Naive thymus-derived CD4-positive, alpha-beta T cell (primary cell): Measurements from ENCODE around the gene COG5. TPM values are rescaled to one million over a fixed set of nuclear protein-coding genes. Genes with fewer than 3 reads are reported as not detected.

Experiments used
- ATAC-seq: fragments of 150-1000 bp; cut with Tn5 transposase; 2 replicates; pipeline ENCODE4 v1.10.0; 2021; ENCODE audit warnings: mild to moderate bottlenecking, moderate library complexity
- CTCF ChIA-PET: fragments of 350-600 bp; sonication (Branson Sonifier 250); formaldehyde crosslinking; loops from one replicate; lab custom pipeline; 2021; ENCODE audit warnings: antibody characterized with exemption; lab: Charles Lee
- POLR2A ChIA-PET: fragments of 350-600 bp; sonication (Branson Sonifier 250); formaldehyde crosslinking; loops from one replicate; lab custom pipeline; 2021; ENCODE audit warnings: antibody characterized with exemption, inconsistent platforms; lab: Charles Lee
- DNase-seq, 9 donors: peaks; one replicate each; pipeline versions ENCODE4 v3.0.0 to v3.0.0-alpha.2; 2020 to 2022; ENCODE audit warnings: mixed read lengths in 1 of 9
- H3K27ac ChIP-seq: one replicate; pipeline ENCODE4 v1.7.0; 2013; ENCODE audit warnings: mild to moderate bottlenecking, low read depth, low read length, moderate library complexity
- H3K27me3 ChIP-seq, 2 donors: one replicate each; pipeline ENCODE4 v1.7.0; 2013; ENCODE audit warnings: low read length in 2 of 2, mild to moderate bottlenecking in 2 of 2, moderate library complexity in 2 of 2; ENCODE audit not compliant: control insufficient read depth in 2 of 2, insufficient read depth in 2 of 2
- H3K36me3 ChIP-seq, 3 experiments: 1 replicate in 2 of 3; 2 replicates in 1 of 3; pipeline ENCODE4 v1.7.0; 2013; ENCODE audit warnings: low read length in 3 of 3, mild to moderate bottlenecking in 3 of 3, moderate library complexity in 1 of 3; ENCODE audit not compliant: insufficient read depth in 3 of 3, control insufficient read depth in 2 of 3
- H3K4me1 ChIP-seq, 2 donors: one replicate each; pipeline ENCODE4 v1.7.0; 2013; ENCODE audit warnings: low read length in 2 of 2, mild to moderate bottlenecking in 2 of 2, moderate library complexity in 1 of 2; ENCODE audit not compliant: control insufficient read depth in 2 of 2, insufficient read depth in 2 of 2
- H3K4me3 ChIP-seq: 2 replicates; pipeline ENCODE4 v1.7.0; 2013; ENCODE audit warnings: mild to moderate bottlenecking, low read length
- H3K9me3 ChIP-seq, 3 experiments: 1 replicate in 2 of 3; 2 replicates in 1 of 3; pipeline ENCODE4 v1.7.0; 2013; ENCODE audit warnings: low read length in 3 of 3; ENCODE audit not compliant: control insufficient read depth in 2 of 3
- H3K27ac Mint-ChIP-seq, 9 donors: one replicate each; pipeline ENCODE4 v1.8.0; 2020 to 2022; ENCODE audit warnings: mixed read lengths in 9 of 9, mild to moderate bottlenecking in 8 of 9, moderate library complexity in 5 of 9, inconsistent platforms in 2 of 9
- H3K27me3 Mint-ChIP-seq, 5 donors: one replicate each; pipeline ENCODE4 v1.8.0; 2021 to 2022; ENCODE audit warnings: mixed read lengths in 5 of 5, mild to moderate bottlenecking in 1 of 5
- H3K36me3 Mint-ChIP-seq, 5 donors: one replicate each; pipeline ENCODE4 v1.8.0; 2020 to 2022; ENCODE audit warnings: mixed read lengths in 5 of 5, mild to moderate bottlenecking in 3 of 5, inconsistent platforms in 1 of 5
- H3K4me1 Mint-ChIP-seq, 7 donors: one replicate each; pipeline ENCODE4 v1.8.0; 2020 to 2022; ENCODE audit warnings: mixed read lengths in 7 of 7, mild to moderate bottlenecking in 3 of 7, inconsistent platforms in 1 of 7
- H3K4me3 Mint-ChIP-seq, 10 donors: one replicate each; pipeline ENCODE4 v1.8.0; 2020 to 2022; ENCODE audit warnings: mild to moderate bottlenecking in 10 of 10, mixed read lengths in 10 of 10, moderate library complexity in 6 of 10, inconsistent platforms in 2 of 10
- H3K9me3 Mint-ChIP-seq, 11 donors: one replicate each; pipeline ENCODE4 v1.8.0; 2020 to 2022; ENCODE audit warnings: mixed read lengths in 11 of 11, mild to moderate bottlenecking in 4 of 11, inconsistent platforms in 1 of 11, moderate library complexity in 1 of 11
- intact Hi-C, 2 donors: fragments of 100-400 bp; cut with micrococcal nuclease; formaldehyde crosslinking; loops; one replicate each; pipeline ENCODE4 v1.15.1; 2023
- polyA plus RNA-seq, 2 donors: library from polyadenylated mRNA; unstranded; fragments of 300-500 nt; fragmentation: Illumina TruSeq; gene quantifications; one replicate each; pipeline ENCODE4 v1.2.3, GENCODE V29; 2021
- total RNA-seq, 6 experiments: library from RNA in 5 of 6; stranded (reverse) in 5 of 6; gene quantifications; 1 replicate in 5 of 6; 2 replicates in 1 of 6; pipeline ENCODE4 v1.2.3 and lab custom pipeline; 2021 to 2026

The COG5 gene
- total and polyA plus RNA-seq, 7 experiments from 2014 or later = 24.7 to 77.0 (median 48.0) TPM

DNA sequence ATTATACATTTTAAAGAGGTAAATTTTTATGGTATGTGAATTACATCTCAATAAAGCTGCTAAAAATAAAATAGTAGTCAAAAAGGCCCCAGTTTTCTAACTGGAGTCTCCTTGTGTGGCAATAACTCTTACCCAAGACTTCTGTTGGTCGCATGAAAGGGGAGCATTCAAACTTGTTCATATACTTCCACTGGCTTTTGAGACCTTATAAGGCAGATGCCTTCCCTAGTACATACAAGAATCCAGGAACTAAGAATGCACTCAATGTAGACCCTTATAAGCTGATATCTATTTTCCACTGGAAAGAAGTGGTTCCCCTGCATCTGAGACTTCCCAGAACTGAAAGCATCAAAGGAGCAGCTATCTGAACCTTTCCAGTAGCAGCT lies 29.3 kb upstream of the COG5 start:
- H3K4me3 ChIP-seq = no peak overlapping the region
- H3K27ac Mint-ChIP-seq = no peak overlapping the region
- no peaks in the 10 kb centered on the region for H3K9me3 ChIP-seq
- DNase-seq (no peak), ATAC-seq (no peak)
- H3K27ac ChIP-seq = no peak overlapping the region
- H3K4me3 Mint-ChIP-seq = no peak overlapping the region
- no peaks in the 10 kb centered on the region for H3K9me3 Mint-ChIP-seq
- H3K4me1 ChIP-seq = no peaks in the 10 kb centered on the region
- H3K27me3 ChIP-seq = no peaks in the 10 kb centered on the region
- H3K36me3 ChIP-seq = peaks cover 0 to 6% (median 0%) of the 10 kb centered on the region in 3 experiments
- peaks cover 0 to 3% (median 0%) of the 10 kb centered on the region in 7 donors for H3K4me1 Mint-ChIP-seq
- intact Hi-C loops = no loop called here
- POLR2A ChIA-PET = no interaction called here
- CTCF ChIA-PET = no interaction called here
- no peaks in the 10 kb centered on the region for H3K27me3 Mint-ChIP-seq
- H3K36me3 Mint-ChIP-seq = peaks cover 3 to 28% (median 8%) of the 10 kb centered on the region in 5 donors

GRCh38 chr7:107592361-107593024 lies 28.8 kb upstream of the COG5 start:
- Histone ChIP-seq H3K4me1 (no peaks in the 10 kb centered on the region), H3K27me3 (no peaks in the 10 kb centered on the region), H3K36me3 (peaks cover 0 to 6% (median 0%) of the 10 kb centered on the region in 3 experiments), H3K9me3 (no peaks in the 10 kb centered on the region), H3K27ac (no peak overlapping the region), H3K4me3 (no peak overlapping the region)
- intact Hi-C loops = no loop called here
- CTCF ChIA-PET = no interaction called here
- no peak for DNase-seq
- Mint-ChIP-seq H3K27me3 (no peaks in the 10 kb centered on the region), H3K4me3 (no peak overlapping the region), H3K4me1 (peaks cover 0 to 3% (median 0%) of the 10 kb centered on the region in 7 donors), H3K36me3 (peaks cover 3 to 28% (median 8%) of the 10 kb centered on the region in 5 donors), H3K27ac (no peak overlapping the region), H3K9me3 (no peaks in the 10 kb centered on the region)
- POLR2A ChIA-PET = no interaction called here
- no peak for ATAC-seq

DNA sequence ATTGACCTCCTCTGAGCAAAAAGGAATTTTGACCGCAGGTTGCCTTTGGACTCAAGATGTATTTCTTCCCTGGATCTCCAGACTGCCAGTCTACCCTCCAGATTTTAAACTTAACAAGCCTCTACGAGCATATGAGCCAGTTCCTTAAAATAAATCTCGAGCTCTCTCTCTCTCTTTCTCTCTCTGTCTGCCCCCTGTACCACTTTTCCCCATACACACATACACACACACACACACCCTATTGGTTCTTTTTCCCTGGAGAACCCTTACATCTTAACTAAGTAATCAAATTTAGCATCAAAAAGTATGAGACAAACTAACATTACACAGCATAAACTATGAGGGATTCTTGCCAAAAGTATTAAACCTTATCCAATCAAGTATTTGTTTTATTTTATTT lies 27.7 kb upstream of the COG5 start:
- Mint-ChIP-seq H3K9me3 (no peaks in the 10 kb centered on the region), H3K27me3 (no peaks in the 10 kb centered on the region), H3K4me1 (peaks cover 0 to 3% (median 0%) of the 10 kb centered on the region in 7 donors), H3K4me3 (no peak overlapping the region), H3K36me3 (peaks cover 3 to 25% (median 8%) of the 10 kb centered on the region in 5 donors), H3K27ac (no peak overlapping the region)
- CTCF ChIA-PET = no interaction called here
- ATAC-seq (no peak), DNase-seq (no peak)
- no peak overlapping the region for H3K27ac ChIP-seq
- no peaks in the 10 kb centered on the region for H3K27me3 ChIP-seq
- H3K4me1 ChIP-seq = no peaks in the 10 kb centered on the region
- POLR2A ChIA-PET = no interaction called here
- peaks cover 0 to 6% (median 0%) of the 10 kb centered on the region in 3 experiments for H3K36me3 ChIP-seq
- intact Hi-C loops = no loop called here
- H3K9me3 ChIP-seq = no peaks in the 10 kb centered on the region
- H3K4me3 ChIP-seq = no peak overlapping the region

- POLR2A ChIA-PET = no interaction called here
- H3K36me3 Mint-ChIP-seq = peaks cover 3 to 27% (median 15%) of the 10 kb centered on the region in 5 donors
- no peaks in the 10 kb centered on the region for H3K4me1 ChIP-seq
- no peaks in the 10 kb centered on the region for H3K27me3 ChIP-seq
- no peaks in the 10 kb centered on the region for H3K36me3 ChIP-seq
- H3K9me3 Mint-ChIP-seq = no peaks in the 10 kb centered on the region
- DNase-seq = no peak
- CTCF ChIA-PET = no interaction called here
- no peaks in the 10 kb centered on the region for H3K9me3 ChIP-seq
- H3K4me3 ChIP-seq = no peak overlapping the region
- no peak overlapping the region for H3K4me3 Mint-ChIP-seq
- H3K4me1 Mint-ChIP-seq = peaks cover 0 to 5% (median 0%) of the 10 kb centered on the region in 7 donors
- no peaks in the 10 kb centered on the region for H3K27me3 Mint-ChIP-seq
- H3K27ac ChIP-seq = no peak overlapping the region
- no peak overlapping the region for H3K27ac Mint-ChIP-seq
- intact Hi-C loops = no loop called here
- no peak for ATAC-seq
Measured at GRCh38 chr7:107588529-107589130, 24.9 kb upstream of the COG5 start.

DNA sequence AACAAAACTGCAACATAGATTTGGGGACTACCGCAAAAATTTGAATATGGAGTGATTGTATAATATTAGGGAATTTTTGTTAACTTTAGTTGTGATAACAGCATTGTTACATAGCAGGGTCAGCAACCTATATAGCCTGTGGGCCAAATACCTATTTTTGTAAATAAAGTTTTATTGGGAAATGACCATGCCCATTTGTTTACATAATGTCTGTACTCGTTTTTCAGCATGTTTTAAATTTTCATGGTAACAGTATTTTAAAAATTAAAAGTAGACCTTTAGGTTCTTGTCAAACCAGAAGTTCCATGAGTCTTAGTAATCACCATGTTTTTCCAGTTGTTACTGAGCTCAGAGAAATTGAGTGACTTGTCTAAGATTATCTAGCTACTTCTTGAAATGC lies 21.0 kb upstream of the COG5 start:
- ChIA-PET POLR2A (interaction anchor here (1.0 to 1.1 kb wide), 2 partner anchors 11 kb away, joined by 3 read pairs; no protein-coding TSS in a partner anchor), CTCF (interaction anchor here (0.6 kb wide), 1 partner anchor 76 kb away, joined by 4 read pairs; no protein-coding TSS in a partner anchor)
- H3K36me3 Mint-ChIP-seq = peaks cover 3 to 22% (median 15%) of the 10 kb centered on the region in 5 donors
- H3K4me1 Mint-ChIP-seq = peaks cover 6 to 31% (median 19%) of the 10 kb centered on the region in 7 donors
- Histone ChIP-seq H3K36me3 (no peaks in the 10 kb centered on the region), H3K27ac (no peak overlapping the region), H3K27me3 (no peaks in the 10 kb centered on the region), H3K4me3 (no peak overlapping the region), H3K9me3 (no peaks in the 10 kb centered on the region), H3K4me1 (peaks cover 4 to 8% of the 10 kb centered on the region in 2 donors)
- H3K9me3 Mint-ChIP-seq = no peaks in the 10 kb centered on the region
- DNase-seq (no peak), ATAC-seq (no peak)
- intact Hi-C loops = no loop called here
- H3K27ac Mint-ChIP-seq = no peak overlapping the region
- H3K27me3 Mint-ChIP-seq = no peaks in the 10 kb centered on the region
- no peak overlapping the region for H3K4me3 Mint-ChIP-seq

- CTCF ChIA-PET = no interaction called here
- no peak for DNase-seq
- peaks cover 6 to 35% (median 25%) of the 10 kb centered on the region in 7 donors for H3K4me1 Mint-ChIP-seq
- H3K9me3 ChIP-seq = no peaks in the 10 kb centered on the region
- intact Hi-C loops = loop anchor here in 1 of 2 donors (2.0 kb wide), 1 partner anchor 14 kb away; no protein-coding TSS in a partner anchor
- H3K4me3 ChIP-seq = no peak overlapping the region
- H3K27me3 Mint-ChIP-seq = no peaks in the 10 kb centered on the region
- no peak for ATAC-seq
- H3K27ac ChIP-seq = peak overlapping the region; percentile 13
- peak overlapping the region in 6 of 10 donors; percentile 1 to 33 (median 13) for H3K4me3 Mint-ChIP-seq
- peaks cover 4 to 8% of the 10 kb centered on the region in 2 donors for H3K4me1 ChIP-seq
- peaks cover 0 to 20% (median 13%) of the 10 kb centered on the region in 5 donors for H3K36me3 Mint-ChIP-seq
- no peaks in the 10 kb centered on the region for H3K36me3 ChIP-seq
- peak overlapping the region in 3 of 9 donors; percentile 1 to 67 (median 4) for H3K27ac Mint-ChIP-seq
- no peaks in the 10 kb centered on the region for H3K27me3 ChIP-seq
- H3K9me3 Mint-ChIP-seq = no peaks in the 10 kb centered on the region
- POLR2A ChIA-PET = interaction anchor here (0.8 kb wide), 1 partner anchor 20 kb away, joined by 8 read pairs; the partner anchor contains the start of gene COG5
Measured at GRCh38 chr7:107582875-107583274, 19.2 kb upstream of the COG5 start.
